Fibroblast of pulmonary artery (primary cell): ENCODE results near the gene CTIF.

Experiments
- DNase-seq: peaks from one replicate; pipeline ENCODE4 v3.0.0-alpha.2; 2010; ENCODE audit warnings: low read depth
- H3K4me3 ChIP-seq: replicated peaks from 2 replicates; pipeline ENCODE4 v1.5.1; 2011; ENCODE audit warnings: low read depth, mild to moderate bottlenecking, control low read depth, low read length, moderate library complexity
- TF ChIP-seq, protein P1 (sequence below): IDR thresholded peaks from 2 replicates; pipeline ENCODE4 v1.5.1; 2011; ENCODE audit warnings: mild to moderate bottlenecking, control low read depth, low read length, inconsistent platforms; ENCODE audit errors: missing control alignments

CTIF gene

DNA sequence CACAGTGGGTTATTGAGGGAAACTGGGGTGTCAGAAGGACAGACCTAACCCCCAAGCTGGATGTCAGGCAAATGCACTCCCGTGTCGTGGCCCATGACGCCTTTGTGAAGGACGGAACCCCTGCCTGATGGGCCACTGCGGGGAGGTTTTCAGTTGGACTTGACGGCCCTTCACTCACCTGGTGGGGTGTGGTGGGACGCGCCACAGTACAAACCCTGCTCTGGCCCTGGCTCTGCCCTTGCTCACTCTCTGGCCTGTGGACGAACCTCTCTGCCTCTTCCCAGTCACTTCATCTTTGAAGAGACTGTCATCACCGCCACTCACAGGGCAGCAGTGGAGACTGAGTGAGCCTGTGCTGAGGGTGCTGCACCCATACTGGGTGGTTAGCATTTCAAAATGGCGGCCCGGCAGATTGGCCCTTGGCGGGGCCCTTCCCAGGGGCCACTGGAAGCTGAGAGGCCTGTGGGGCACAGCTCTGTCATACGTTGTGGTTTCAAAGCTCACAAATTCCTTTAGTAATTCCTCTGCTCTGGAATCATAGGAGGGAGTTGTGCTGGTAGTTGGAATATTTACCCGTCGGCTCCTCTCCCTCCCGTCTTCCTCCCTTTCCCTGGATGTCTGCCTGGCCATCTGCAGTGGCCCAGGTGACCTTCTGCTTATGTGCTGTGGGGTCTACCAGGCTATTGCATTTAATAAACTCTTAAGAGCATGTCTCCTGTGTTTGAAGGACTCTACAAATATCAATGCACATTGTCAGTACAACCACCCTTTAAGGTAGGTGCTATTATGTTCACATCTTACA lies 200.6 kb downstream of the CTIF start:
- DNase-seq: no peak
- no peak overlapping the region for H3K4me3 ChIP-seq
- TF ChIP-seq, protein P1, sequence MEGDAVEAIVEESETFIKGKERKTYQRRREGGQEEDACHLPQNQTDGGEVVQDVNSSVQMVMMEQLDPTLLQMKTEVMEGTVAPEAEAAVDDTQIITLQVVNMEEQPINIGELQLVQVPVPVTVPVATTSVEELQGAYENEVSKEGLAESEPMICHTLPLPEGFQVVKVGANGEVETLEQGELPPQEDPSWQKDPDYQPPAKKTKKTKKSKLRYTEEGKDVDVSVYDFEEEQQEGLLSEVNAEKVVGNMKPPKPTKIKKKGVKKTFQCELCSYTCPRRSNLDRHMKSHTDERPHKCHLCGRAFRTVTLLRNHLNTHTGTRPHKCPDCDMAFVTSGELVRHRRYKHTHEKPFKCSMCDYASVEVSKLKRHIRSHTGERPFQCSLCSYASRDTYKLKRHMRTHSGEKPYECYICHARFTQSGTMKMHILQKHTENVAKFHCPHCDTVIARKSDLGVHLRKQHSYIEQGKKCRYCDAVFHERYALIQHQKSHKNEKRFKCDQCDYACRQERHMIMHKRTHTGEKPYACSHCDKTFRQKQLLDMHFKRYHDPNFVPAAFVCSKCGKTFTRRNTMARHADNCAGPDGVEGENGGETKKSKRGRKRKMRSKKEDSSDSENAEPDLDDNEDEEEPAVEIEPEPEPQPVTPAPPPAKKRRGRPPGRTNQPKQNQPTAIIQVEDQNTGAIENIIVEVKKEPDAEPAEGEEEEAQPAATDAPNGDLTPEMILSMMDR: no peak

DNA sequence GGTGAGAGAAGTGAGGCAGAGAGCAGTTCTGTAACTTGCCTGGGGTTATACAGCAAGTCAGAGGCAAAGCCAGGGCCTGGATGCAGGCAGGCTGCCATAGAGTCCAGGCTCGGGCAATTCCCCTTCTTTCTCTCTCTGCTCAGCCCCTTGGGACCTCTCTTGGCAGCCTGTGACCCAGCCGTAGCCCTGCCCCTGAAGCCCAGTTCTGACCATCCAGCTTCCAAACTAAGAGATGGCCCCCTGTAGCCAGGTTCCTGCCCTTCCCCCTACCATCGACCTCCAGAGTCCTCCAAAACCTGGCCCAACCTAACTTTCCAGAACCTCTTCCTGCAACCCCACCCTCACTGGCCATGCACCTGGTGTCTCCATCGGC lies 201.2 kb downstream of the CTIF start:
- H3K4me3 ChIP-seq: no peak overlapping the region
- no peak for DNase-seq
- TF ChIP-seq, protein P1: no peak

DNA sequence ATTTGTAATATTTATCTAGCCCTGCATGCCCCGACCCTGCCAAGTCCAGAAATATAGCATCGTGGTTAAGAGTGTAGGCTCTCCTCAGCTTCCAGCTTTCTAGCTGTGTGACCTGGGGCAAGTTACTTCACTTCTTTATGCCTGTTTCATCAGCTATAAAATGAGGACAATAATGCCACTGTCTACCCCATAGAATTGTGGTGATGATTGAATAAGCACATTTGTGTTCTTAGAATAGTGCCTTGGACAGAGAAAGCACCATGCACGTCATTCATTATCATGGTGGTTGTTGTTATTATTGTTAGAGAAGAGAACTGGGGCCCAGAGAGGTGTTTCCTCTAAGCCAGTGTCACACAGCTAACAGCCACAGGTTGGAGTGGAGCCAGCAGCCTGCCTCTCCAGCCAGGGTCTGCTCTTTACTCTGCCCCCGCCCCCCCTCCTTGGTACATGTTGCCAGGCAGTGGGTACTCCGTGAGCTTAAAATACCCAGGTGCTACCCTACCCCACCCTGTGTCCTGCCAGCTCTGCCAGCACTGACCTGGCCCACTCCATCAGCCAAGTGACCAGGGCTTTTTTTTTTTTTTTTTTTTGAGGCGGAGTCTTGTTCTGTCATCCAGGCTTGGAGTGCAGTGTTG lies 202.1 kb downstream of the CTIF start:
- no peak overlapping the region for H3K4me3 ChIP-seq
- DNase-seq: no peak
- TF ChIP-seq, protein P1: no peak

DNA sequence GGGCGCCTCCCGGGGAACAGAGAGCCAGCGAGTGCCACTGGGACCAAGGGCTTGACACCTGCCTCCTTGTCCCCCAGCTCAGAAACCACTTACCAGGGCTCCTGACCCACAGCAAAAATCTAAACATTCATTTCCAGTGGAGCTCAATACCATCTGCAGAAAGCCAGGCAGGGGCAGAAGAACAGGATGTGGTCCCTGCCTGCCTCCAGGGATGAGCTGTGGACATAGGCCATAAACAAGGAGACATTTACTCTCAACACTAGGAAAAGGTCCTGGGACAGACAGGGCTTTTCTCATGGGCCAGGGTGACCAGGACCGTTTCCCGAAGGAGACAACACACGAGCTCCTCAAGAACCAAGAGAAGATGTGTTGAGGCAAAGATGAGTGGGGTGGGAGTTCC lies 203.0 kb downstream of the CTIF start:
- H3K4me3 ChIP-seq: no peak overlapping the region
- DNase-seq: no peak
- TF ChIP-seq, protein P1: no peak

DNA sequence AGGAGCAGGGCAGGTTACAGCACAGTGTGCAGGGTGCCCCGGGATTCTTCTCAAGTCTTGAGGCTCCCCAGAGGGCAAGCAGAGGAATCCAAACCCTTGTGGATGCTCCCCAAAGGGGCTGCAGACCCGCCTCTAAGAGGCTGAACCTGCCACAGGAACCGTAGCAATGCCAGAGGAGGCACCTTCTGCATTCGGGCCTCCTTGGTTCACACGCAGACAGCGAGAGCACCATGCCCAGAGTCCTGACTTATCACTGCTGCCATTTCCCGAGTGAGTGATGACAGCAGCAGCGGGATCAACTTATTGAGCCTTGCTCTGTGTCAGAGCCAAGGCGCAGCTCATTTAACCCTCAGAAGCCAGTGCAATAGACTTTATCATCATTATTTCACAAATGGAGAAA lies 203.5 kb downstream of the CTIF start:
- TF ChIP-seq, protein P1: no peak
- no peak for DNase-seq
- H3K4me3 ChIP-seq: no peak overlapping the region

DNA sequence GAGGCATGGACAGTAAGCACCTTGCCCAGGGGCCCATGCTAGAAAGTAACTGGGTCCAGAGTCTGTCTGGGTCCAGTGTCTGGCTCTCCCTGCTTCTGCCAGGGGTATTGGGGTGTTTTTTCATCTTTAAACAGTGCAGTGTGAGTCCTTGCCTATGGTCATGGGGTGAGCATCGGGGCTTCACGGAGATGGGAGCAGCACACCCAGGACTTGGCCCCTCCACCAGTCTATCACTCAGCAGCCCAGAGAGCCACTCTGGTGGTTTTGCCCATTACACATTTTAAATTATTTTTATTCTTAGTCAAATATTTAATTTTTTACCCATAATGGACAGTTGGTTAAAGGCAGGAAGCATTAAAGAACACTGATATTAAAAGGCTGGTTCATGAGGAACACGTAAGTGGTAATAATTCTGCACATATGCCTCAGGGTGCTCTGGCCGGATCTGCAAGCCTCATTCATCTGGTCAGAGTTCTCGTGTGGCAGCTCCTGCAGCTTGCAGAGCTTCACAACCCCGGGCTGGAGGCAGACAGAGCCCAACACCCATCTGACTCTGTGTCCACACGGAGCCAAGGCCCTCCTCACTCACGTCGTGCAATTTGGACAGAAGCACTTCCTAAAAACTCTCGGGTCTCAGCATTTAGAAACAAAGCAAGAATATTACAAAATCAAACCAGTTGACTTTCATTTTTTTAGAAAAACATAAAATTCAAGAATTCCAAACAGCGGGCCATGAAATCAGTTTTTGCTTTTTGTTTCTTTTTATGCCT lies 204.1 kb downstream of the CTIF start:
- H3K4me3 ChIP-seq: no peak overlapping the region
- peak; percentile 73 for DNase-seq
- TF ChIP-seq, protein P1: no peak
